NAMALWA (cell line): ENCODE results near the gene NUDT14.

Experiments
- DNase-seq: peaks from one replicate; pipeline ENCODE4 v3.0.0-alpha.2; 2015; ENCODE audit warnings: low spot score

NUDT14 gene

GRCh38 chr14:105132921-105133654 lies 48.0 kb downstream of the NUDT14 start:
- no peak for DNase-seq

- no peak for DNase-seq
Measured at GRCh38 chr14:105131241-105131640, 49.9 kb downstream of the NUDT14 start.

GRCh38 chr14:105128059-105128458 lies 53.1 kb downstream of the NUDT14 start:
- no peak for DNase-seq

GRCh38 chr14:105126981-105127329 lies 54.2 kb downstream of the NUDT14 start:
- DNase-seq = no peak

GRCh38 chr14:105126126-105126980 lies 54.8 kb downstream of the NUDT14 start:
- DNase-seq = no peak

- no peak for DNase-seq
Measured at GRCh38 chr14:105124823-105125222, 56.3 kb downstream of the NUDT14 start.

- no peak for DNase-seq
Measured at GRCh38 chr14:105123981-105124765, 56.9 kb downstream of the NUDT14 start.

GRCh38 chr14:105123064-105123665 lies 57.9 kb downstream of the NUDT14 start:
- DNase-seq = no peak
